Neural crest cell (in vitro differentiated cells): Measurements from ENCODE around the gene AHCY. TPM values are rescaled to one million over a fixed set of nuclear protein-coding genes. Genes with fewer than 3 reads are reported as not detected.
"Not testable (repeated sequence)": the region's sequence is repeated elsewhere in the genome, so short reads cannot be mapped to it uniquely, and the experiment has no call there.

Experiments used
- DNase-seq: peaks from one replicate; pipeline ENCODE4 v3.0.0; 2021; ENCODE audit warnings: low read depth, mixed read lengths, low spot score
- H3K27ac Mint-ChIP-seq: one replicate; pipeline ENCODE4 v1.8.0; 2021; ENCODE audit warnings: mild to moderate bottlenecking, mixed read lengths; ENCODE audit not compliant: unreplicated experiment
- H3K27me3 Mint-ChIP-seq: 2 replicates; pipeline ENCODE4 v1.8.0; 2021; ENCODE audit warnings: low read depth, mild to moderate bottlenecking, mixed read lengths
- H3K36me3 Mint-ChIP-seq: 2 replicates; pipeline ENCODE4 v1.8.0; 2021; ENCODE audit warnings: low read depth, mild to moderate bottlenecking, mixed read lengths
- H3K4me1 Mint-ChIP-seq: 2 replicates; pipeline ENCODE4 v1.8.0; 2021; ENCODE audit warnings: mixed read lengths
- H3K4me3 Mint-ChIP-seq: one replicate; pipeline ENCODE4 v1.8.0; 2021; ENCODE audit warnings: mild to moderate bottlenecking, mixed read lengths
- H3K9me3 Mint-ChIP-seq: 2 replicates; pipeline ENCODE4 v1.8.0; 2021; ENCODE audit warnings: mixed read lengths
- total RNA-seq: library from RNA; stranded (reverse); gene quantifications from 2 replicates; pipeline ENCODE4 v1.2.1, GENCODE V29; 2021
- TF ChIP-seq, protein P1 (sequence below): fragments of 200-600 bp; sonication (generic); conservative IDR thresholded peaks from 2 replicates; pipeline ENCODE4 v1.5.0; 2021; ENCODE audit warnings: antibody characterized with exemption, mild to moderate bottlenecking

The AHCY gene
- total RNA-seq, 1 donor from 2014 or later: 358 TPM

DNA sequence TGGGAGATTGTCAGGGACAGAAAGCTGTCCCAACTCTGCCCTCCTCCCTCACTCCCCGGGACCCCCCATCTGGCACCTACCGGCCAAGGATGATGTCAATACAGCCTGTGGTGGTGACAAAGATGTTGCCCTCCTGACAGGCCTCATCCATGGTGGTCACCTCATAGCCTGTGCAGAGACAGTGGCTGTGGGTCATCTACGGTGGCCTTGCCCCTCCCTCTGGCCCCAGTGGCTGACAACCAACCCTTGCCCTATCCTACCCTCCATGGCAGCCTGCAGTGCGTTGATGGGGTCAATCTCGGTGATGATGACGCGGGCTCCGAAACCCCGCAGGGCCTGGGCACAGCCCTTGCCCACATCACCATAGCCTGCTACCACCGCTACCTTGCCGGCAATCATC lies 12.7 kb downstream of the AHCY start:
- Mint-ChIP-seq H3K27me3 (no peaks in the 10 kb centered on the region), H3K4me3 (no peak overlapping the region), H3K27ac (peak overlapping the region; percentile 8), H3K36me3 (peaks cover 45% of the 10 kb centered on the region), H3K4me1 (no peaks in the 10 kb centered on the region), H3K9me3 (no peaks in the 10 kb centered on the region)
- DNase-seq: no peak
- TF ChIP-seq, protein P1, sequence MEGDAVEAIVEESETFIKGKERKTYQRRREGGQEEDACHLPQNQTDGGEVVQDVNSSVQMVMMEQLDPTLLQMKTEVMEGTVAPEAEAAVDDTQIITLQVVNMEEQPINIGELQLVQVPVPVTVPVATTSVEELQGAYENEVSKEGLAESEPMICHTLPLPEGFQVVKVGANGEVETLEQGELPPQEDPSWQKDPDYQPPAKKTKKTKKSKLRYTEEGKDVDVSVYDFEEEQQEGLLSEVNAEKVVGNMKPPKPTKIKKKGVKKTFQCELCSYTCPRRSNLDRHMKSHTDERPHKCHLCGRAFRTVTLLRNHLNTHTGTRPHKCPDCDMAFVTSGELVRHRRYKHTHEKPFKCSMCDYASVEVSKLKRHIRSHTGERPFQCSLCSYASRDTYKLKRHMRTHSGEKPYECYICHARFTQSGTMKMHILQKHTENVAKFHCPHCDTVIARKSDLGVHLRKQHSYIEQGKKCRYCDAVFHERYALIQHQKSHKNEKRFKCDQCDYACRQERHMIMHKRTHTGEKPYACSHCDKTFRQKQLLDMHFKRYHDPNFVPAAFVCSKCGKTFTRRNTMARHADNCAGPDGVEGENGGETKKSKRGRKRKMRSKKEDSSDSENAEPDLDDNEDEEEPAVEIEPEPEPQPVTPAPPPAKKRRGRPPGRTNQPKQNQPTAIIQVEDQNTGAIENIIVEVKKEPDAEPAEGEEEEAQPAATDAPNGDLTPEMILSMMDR: no peak

DNA sequence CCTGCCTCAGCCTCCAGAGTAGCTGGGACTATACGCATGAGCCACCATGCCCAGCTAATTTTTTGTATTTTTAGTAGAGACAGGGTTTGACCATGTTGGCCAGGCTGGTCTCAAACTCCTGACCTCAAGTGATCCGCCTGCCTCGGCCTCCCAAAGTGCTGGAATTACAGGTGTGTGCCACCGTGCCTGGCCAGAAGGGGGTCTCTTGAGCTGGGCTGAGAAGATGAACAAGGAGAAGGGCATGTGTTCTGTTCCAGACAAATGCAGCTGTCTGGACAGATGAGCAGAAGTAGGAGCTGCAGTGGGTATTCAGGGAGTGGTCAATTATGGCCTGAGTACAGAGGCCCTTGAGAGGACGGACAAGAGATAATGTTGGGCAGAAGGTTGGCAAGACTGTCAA lies 15.7 kb downstream of the AHCY start:
- DNase-seq, H3K4me3 Mint-ChIP-seq, H3K4me1 Mint-ChIP-seq, H3K27me3 Mint-ChIP-seq, H3K9me3 Mint-ChIP-seq, H3K27ac Mint-ChIP-seq: not testable (repeated sequence)
- TF ChIP-seq, protein P1: peak; percentile 15
- H3K36me3 Mint-ChIP-seq: peaks cover 45% of the 10 kb centered on the region

DNA sequence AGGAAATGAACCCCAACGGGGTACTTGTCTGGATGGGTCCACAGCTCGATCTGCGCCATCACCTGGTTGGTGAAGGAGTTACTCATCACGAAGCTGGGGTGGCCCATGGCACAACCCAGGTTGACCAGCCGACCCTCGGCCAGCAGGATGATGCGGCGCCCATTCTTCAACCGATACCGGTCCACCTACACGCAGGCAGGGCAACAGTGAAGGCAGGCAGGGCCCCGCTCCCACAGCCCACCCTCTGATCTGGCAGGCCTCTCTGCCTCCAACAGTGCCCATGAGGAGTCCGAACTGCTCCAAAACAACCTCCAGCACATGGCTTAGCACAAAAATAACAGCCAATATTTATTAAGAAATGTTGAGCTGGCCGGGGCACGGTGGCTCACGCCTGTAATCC lies 17.7 kb downstream of the AHCY start:
- Mint-ChIP-seq H3K4me1 (no peaks in the 10 kb centered on the region), H3K27me3 (no peaks in the 10 kb centered on the region), H3K36me3 (peaks cover 39% of the 10 kb centered on the region), H3K27ac (no peak overlapping the region), H3K4me3 (no peak overlapping the region), H3K9me3 (no peaks in the 10 kb centered on the region)
- DNase-seq: no peak
- TF ChIP-seq, protein P1: no peak

DNA sequence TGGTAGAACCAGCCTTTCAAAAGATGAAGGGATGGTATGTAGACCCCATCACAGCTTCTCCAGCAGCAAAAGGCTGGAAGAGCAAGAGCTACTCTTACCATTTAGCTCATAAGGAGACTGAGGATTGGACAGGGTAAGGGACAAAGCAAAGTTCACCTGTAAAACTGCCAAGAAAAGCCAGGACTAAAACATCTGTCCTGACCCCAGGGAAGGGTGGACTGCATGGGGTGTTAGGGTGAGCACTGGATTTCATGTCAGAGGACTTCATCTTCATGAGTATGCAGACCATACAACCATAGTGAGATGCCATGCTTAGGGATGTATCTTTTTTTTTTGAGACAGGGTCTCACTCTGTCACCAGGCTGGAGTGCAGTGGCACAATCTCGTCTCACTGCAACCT lies 19.3 kb downstream of the AHCY start:
- no peak for DNase-seq
- Mint-ChIP-seq H3K27ac (no peak overlapping the region), H3K27me3 (no peaks in the 10 kb centered on the region), H3K4me3 (no peak overlapping the region), H3K36me3 (peaks cover 39% of the 10 kb centered on the region), H3K4me1 (no peaks in the 10 kb centered on the region), H3K9me3 (no peaks in the 10 kb centered on the region)
- TF ChIP-seq, protein P1: no peak

DNA sequence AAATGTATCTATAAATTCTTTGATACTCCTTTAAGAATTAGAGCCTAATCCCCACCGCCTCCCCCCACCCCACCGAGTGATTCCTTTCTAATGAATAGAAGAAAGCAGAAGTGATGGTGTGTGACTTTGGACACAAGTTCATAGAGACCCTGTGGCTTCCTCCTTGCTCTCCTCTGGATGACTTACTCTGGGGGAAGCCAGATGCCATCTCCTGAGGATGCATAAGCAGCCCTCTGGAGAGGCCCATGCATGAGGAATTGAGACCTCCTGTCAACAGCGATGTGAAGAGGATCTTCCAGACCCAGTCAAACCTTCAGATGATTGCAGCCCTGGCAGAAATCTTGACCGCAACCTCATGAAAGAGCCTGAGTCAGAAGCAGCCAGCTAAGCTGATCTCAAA lies 21.1 kb downstream of the AHCY start:
- TF ChIP-seq, protein P1: no peak
- no peaks in the 10 kb centered on the region for H3K9me3 Mint-ChIP-seq
- H3K36me3 Mint-ChIP-seq: peaks cover 42% of the 10 kb centered on the region
- H3K4me1 Mint-ChIP-seq: no peaks in the 10 kb centered on the region
- no peaks in the 10 kb centered on the region for H3K27me3 Mint-ChIP-seq
- DNase-seq: no peak
- no peak overlapping the region for H3K27ac Mint-ChIP-seq
- no peak overlapping the region for H3K4me3 Mint-ChIP-seq

DNA sequence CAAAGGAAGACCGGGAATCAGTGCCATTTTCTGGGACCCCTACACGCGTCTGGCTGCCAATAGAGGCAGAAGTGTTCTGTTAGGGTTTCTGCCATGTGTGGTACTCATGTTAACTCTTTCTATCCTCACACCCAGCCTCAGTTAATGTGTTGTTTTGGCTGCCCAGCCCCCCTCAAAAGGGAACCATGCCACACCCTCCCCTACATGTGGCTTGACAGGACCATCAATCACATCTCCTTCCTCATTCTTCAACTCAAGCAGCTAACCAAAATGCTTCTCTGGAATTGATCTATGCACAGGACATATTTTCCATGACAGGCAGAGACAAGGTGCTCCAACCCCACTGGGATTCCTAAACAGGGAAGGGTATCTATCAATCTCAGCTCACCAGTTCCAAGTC lies 22.0 kb downstream of the AHCY start:
- TF ChIP-seq, protein P1: no peak
- Mint-ChIP-seq H3K4me3 (no peak overlapping the region), H3K36me3 (peaks cover 42% of the 10 kb centered on the region), H3K4me1 (no peaks in the 10 kb centered on the region), H3K27ac (no peak overlapping the region), H3K27me3 (no peaks in the 10 kb centered on the region), H3K9me3 (no peaks in the 10 kb centered on the region)
- no peak for DNase-seq
